Lower lobe of right lung (tissue), 2 donors: Measurements from ENCODE around the gene ZBP1. TPM values are rescaled to one million over a fixed set of nuclear protein-coding genes. Genes with fewer than 3 reads are reported as not detected.
A peak's percentile ranks its signal among the peaks of the same experiment; 100 is the strongest.

Experiments
- ATAC-seq, 2 donors: fragments of 200-7000 bp; cut with Tn5 transposase; one replicate each; pipeline ENCODE4 v1.9.1; 2020 to 2022; ENCODE audit warnings: mild to moderate bottlenecking in 2 of 2, moderate library complexity in 2 of 2
- DNase-seq: peaks from one replicate; pipeline ENCODE4 v3.0.0-alpha.2; 2020
- H3K27ac ChIP-seq: fragments of 200-600 bp; one replicate; pipeline ENCODE4 v1.8.0; 2022
- H3K27me3 ChIP-seq: fragments of 200-600 bp; one replicate; pipeline ENCODE4 v1.8.0; 2022; ENCODE audit warnings: low read depth
- H3K36me3 ChIP-seq: fragments of 200-600 bp; one replicate; pipeline ENCODE4 v1.8.0; 2022; ENCODE audit warnings: mild to moderate bottlenecking
- H3K4me1 ChIP-seq: fragments of 200-600 bp; one replicate; pipeline ENCODE4 v1.8.0; 2022
- H3K4me3 ChIP-seq: fragments of 200-600 bp; one replicate; pipeline ENCODE4 v1.8.0; 2022; ENCODE audit warnings: mild to moderate bottlenecking
- H3K9me3 ChIP-seq: fragments of 200-600 bp; one replicate; pipeline ENCODE4 v1.8.0; 2022
- CTCF ChIP-seq: fragments of 200-600 bp; IDR thresholded peaks from one replicate; pipeline ENCODE4 v1.8.0; 2022; ENCODE audit warnings: antibody characterized with exemption, mild to moderate bottlenecking
- intact Hi-C: fragments of 100-400 bp; cut with DNase I; formaldehyde crosslinking; loops from one replicate; pipeline ENCODE4 v1.11.0; 2022
- total RNA-seq: library from RNA; stranded (reverse); fragmentation: NEBNext Ultra II Directional; extraction: Animal tissue kit (Norgen Biotek cat#: 25700); gene quantifications from one replicate; pipeline ENCODE4 v1.2.1, GENCODE V29; 2021
- donor health status: DM: no; HTN: yes; CAD: no; lungs with severe emphysema.

ZBP1 gene
- total RNA-seq, 1 donor from 2014 or later, result 5.8 TPM

DNA sequence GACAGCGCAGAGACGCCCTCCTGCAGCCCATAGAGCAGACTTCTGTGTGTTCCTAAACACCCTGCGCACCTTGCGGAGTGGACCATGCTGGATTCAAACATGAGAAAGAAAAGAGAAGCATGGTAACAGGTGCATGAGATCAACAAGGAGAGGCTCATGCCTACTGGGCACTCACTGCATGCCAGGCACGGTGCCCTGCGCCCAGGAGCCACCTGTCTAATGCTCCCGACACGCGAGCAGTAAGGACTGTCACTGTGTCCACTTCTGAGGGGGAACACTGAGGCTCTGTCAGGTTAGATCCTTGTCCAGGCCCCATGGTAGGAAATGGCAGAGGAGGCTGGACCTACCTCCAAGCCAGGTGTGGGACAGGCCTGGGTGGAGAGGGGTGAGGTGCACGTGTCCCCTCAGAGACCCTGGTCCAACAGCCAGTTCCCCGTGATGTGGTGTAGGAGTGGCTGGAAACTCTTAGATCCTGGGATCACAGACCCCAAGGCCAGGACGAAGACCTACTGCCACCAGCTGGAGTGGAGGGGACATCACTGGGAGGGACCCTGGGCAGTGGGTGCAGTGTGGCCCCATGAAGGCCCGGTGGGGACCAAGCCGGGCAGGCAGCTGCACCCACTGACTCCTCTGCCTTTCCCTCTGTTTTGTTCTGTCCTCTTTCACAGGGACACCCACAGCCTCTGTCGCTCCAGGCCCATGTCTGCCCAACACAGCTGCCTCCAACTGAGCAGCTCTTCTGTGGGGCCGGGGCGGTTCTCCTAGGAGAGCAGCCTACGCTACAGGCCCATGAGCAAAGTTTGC lies 29.5 kb downstream of the ZBP1 start:
- intact Hi-C loops, result loop anchor here (5.0 kb wide), 1 partner anchor 78 kb away; no protein-coding TSS in a partner anchor
- Histone ChIP-seq H3K9me3 (peaks cover 5% of the 10 kb centered on the region), H3K4me1 (no peaks in the 10 kb centered on the region), H3K27ac (no peak overlapping the region), H3K4me3 (no peak overlapping the region), H3K27me3 (peaks cover under 1% of the 10 kb centered on the region), H3K36me3 (no peaks in the 10 kb centered on the region)
- DNase-seq (peak; percentile 34), ATAC-seq (no peak)
- TF ChIP-seq CTCF, result no peak

GRCh38 chr20:57589728-57590484 lies 30.3 kb downstream of the ZBP1 start:
- Histone ChIP-seq H3K4me3 (no peak overlapping the region), H3K9me3 (peaks cover 5% of the 10 kb centered on the region), H3K36me3 (no peaks in the 10 kb centered on the region), H3K4me1 (no peaks in the 10 kb centered on the region), H3K27me3 (peaks cover 7% of the 10 kb centered on the region), H3K27ac (no peak overlapping the region)
- DNase-seq (peak; percentile 16), ATAC-seq (no peak)
- TF ChIP-seq CTCF, result no peak
- intact Hi-C loops, result loop anchor here (5.0 kb wide), 1 partner anchor 78 kb away; no protein-coding TSS in a partner anchor

- Histone ChIP-seq H3K4me3 (no peak overlapping the region), H3K27me3 (peaks cover 7% of the 10 kb centered on the region), H3K36me3 (no peaks in the 10 kb centered on the region), H3K4me1 (no peaks in the 10 kb centered on the region), H3K9me3 (peaks cover 5% of the 10 kb centered on the region), H3K27ac (no peak overlapping the region)
- ATAC-seq, result no peak
- intact Hi-C loops, result no loop called here
- DNase-seq, result no peak
- TF ChIP-seq CTCF, result no peak
Measured at GRCh38 chr20:57589123-57589727, 31.0 kb downstream of the ZBP1 start.

- H3K4me1 ChIP-seq, result no peaks in the 10 kb centered on the region
- DNase-seq (no peak), ATAC-seq (no peak)
- no peaks in the 10 kb centered on the region for H3K36me3 ChIP-seq
- no peak overlapping the region for H3K4me3 ChIP-seq
- H3K27ac ChIP-seq, result no peak overlapping the region
- H3K9me3 ChIP-seq, result peaks cover 5% of the 10 kb centered on the region
- peaks cover 7% of the 10 kb centered on the region for H3K27me3 ChIP-seq
- intact Hi-C loops, result no loop called here
- TF ChIP-seq CTCF, result no peak
Measured at GRCh38 chr20:57588596-57588995, 31.6 kb downstream of the ZBP1 start.

DNA sequence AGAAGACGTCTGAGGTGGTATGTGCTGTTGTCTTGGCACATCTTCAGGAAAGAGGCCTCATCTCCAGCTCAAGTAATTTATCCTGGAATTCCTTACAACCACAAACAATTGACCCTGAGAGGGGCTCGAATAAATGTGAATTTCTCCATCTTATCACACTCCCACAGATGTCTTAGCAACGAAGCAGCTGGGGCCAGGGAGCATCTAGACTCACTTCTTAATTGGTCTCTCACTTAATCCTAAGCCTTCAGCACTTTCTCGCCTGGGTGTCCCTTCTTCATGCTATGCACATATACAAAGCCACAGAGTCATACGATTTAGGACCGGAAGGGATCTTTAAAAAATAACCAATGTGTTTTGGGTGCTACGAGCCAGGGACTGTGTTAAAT lies 32.2 kb downstream of the ZBP1 start:
- Histone ChIP-seq H3K4me1 (peaks cover under 1% of the 10 kb centered on the region), H3K27me3 (peaks cover 7% of the 10 kb centered on the region), H3K27ac (no peak overlapping the region), H3K9me3 (peaks cover 5% of the 10 kb centered on the region), H3K4me3 (no peak overlapping the region), H3K36me3 (no peaks in the 10 kb centered on the region)
- no peak for TF ChIP-seq CTCF
- no peak for ATAC-seq
- intact Hi-C loops, result no loop called here
- DNase-seq, result no peak
